GM21526 (cell line): ENCODE measurements around the gene DYRK4.

Experiments used
- ATAC-seq: cut with Tn5 transposase; IDR thresholded peaks from one replicate; pipeline ENCODE4 v1.9.1; 2021; ENCODE audit warnings: moderate library complexity; ENCODE audit not compliant: unreplicated experiment, low FRiP score

The DYRK4 gene

DNA sequence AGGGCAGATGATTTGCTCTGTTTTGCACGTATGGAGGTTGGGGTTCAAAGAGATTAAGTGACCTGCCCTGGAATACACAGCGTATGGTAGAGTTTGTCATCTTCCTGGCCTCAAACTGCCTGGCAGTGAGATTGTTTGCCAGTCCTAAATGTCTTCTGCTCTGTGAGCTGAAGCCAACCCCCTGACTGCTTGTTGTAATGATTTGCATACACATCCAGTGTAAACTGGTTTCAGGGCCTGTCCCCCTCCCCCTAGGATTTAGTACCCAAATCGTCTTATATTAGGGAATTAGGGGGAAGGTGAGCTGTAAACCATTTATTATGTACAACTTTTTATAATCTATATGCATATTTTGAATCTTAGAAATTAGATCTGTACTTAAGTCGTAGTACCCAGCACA is 48.5 kb downstream of the DYRK4 start:
- ATAC-seq, result no peak

GRCh38 chr12:4615667-4616066 is 53.7 kb downstream of the DYRK4 start:
- no peak for ATAC-seq

DNA sequence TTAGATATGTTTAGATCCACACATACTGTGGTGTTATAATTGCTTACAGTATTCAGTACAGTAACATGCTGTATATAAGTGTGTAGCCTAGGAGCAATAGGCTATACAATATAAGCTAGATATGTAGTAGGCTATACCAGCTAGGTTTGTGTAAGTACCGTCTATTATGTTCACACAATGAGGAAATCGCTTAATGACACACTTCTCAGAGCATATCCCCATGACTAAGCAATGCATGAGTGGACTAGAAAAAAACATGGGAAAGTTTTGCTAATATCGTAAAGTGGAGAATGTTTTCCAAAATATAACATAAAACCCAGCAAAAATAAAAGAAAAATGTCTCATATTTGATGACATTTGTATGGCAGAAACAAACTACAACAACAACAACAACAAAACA is 59.5 kb downstream of the DYRK4 start:
- no peak for ATAC-seq

DNA sequence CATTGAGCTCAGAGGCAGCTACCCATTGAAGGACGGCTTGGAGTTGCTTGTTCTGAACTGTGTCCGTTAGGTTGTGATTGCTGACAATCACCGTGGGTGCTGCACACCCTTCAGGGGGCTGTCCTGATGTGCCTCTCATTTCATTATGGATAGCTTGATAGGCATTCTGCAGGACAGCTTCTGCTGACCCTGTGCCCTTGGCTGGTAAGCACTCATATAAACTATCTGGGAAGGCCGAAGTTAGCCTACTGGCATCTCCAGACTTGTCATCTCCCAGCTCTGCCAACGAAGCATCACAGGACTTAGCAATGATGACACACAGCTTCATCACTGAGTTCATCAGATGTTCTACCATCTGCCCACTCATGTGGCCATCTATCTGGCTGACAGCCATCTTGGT is 64.5 kb downstream of the DYRK4 start:
- ATAC-seq, result no peak

DNA sequence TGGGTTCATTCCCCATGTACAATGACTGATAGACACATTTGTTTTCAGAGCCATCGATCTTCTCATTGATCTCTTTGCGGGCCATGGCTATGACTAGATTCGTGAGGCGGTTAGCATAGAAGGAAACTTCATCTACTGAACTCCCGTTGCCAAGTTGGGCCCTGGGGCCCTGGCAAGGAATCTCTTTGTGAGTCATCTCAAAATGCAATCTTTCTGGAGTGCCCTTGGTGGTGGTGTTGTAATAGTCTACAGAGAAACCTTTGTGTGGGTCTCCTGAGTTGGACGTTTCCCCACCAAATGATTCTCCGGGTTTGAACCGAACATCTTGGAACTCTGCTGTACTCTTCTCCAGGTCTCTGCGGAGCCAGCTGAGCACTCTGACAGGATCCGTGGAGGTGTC is 66.4 kb downstream of the DYRK4 start:
- no peak for ATAC-seq

DNA sequence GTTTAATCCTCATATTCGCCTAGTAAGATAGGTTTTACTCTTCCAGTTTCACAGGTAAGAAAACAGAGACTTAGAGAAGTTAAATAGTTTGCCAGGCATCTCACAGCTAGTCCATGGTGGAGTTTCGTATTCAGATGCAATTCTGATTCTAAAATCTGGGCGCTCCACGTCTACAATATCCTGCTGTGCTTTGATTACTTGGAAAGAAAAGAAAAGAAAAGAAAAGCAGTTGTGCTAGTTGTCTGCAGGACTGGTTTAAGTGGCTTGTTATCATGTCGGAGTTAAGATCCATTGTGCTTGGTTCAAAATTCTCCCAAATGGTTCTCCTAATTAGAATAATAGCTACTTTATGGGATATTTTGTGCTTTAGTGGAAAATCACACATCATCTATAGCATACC is 68.3 kb downstream of the DYRK4 start:
- no peak for ATAC-seq

DNA sequence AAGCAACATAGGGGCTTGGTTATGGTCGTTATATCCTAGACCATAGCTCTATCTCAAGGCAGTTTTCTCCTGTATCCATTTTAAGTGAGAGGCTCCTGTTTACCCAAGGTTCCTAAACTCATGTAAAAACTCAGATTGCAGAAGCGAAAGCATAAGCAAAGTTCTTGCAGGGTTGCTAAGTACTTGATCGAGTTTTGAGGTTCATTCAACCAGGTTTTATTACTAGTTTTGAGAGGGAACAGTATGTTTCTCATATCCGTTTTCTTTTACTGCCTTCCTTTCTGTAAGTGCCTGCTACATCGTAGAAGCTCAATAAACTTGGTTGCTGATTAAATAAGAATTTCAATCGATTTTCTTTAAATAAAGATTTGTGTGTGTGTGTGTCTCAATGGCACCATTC is 81.7 kb downstream of the DYRK4 start:
- peak; percentile 65 for ATAC-seq

GRCh38 chr12:4645023-4645422 is 83.0 kb downstream of the DYRK4 start:
- ATAC-seq, result no peak

DNA sequence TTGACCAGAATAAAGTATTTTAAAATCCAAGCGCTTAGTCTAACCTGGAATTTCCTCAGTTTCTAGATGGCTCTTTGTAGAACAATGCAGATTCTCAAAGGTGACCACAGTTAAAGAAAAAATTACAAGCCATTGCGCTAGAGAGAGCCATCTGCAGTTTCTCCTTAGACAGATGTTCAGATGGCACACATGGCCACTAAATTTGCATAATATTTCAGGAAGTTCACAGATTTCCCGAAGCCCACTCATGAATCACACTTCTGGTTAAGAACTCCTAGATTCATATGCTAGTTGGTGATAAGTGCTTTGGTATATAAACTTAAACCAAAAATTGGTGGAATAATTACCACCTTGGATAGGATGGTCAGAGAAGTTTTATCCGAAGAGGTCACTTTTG is 86.1 kb downstream of the DYRK4 start:
- ATAC-seq, result peak; percentile 35

GRCh38 chr12:4648501-4649357 is 86.7 kb downstream of the DYRK4 start, which contains the start of the genes AKAP3 and NDUFA9:
Gene AKAP3 (minus strand): TSS chr12:4649051. CDS start chr12:4638196, 10,855 bp downstream.
Gene NDUFA9 (plus strand): TSS chr12:4649114. CDS start chr12:4649127, 13 bp downstream.
- peak; percentile 77 for ATAC-seq

DNA sequence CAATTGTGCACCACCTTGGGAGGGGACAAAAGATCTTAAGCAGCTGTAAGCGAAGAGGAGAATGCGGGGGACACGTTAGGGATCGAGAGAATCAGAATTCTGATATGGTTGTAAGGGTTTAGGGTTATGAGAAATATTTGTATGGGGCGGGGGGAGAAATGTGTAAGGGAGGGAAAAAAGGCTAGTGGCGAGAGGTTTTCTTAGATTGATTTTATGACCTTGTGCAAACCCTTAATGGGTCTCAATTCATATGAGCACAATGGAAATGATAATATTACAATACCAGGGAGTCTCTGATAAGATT is 87.3 kb downstream of the DYRK4 start:
- ATAC-seq, result no peak

- no peak for ATAC-seq
Observed at GRCh38 chr12:4653257-4653656, 91.2 kb downstream of the DYRK4 start.

GRCh38 chr12:4653691-4654090 is 91.7 kb downstream of the DYRK4 start:
- ATAC-seq, result no peak
